GM23338 (cell line): ENCODE results near the gene TMEM44.

Experiments used
- CTCF ChIP-seq, 2 experiments: fragments of 200-600 bp in 1 of 2; sonication (generic) in 1 of 2; conservative IDR thresholded peaks; 2 replicates each; pipeline versions ENCODE4 v1.5.1 to v1.6.1; 2016 to 2017; ENCODE audit warnings: antibody characterized with exemption in 2 of 2, low read depth in 2 of 2, mild to moderate bottlenecking in 2 of 2, moderate library complexity in 1 of 2
- EZH2 ChIP-seq: fragments of 200-600 bp; sonication (generic); IDR thresholded peaks from one replicate; pipeline ENCODE4 v1.8.0; 2017; ENCODE audit warnings: antibody characterized with exemption, mild to moderate bottlenecking, low read depth; ENCODE audit not compliant: unreplicated experiment
- REST ChIP-seq: IDR thresholded peaks from one replicate; pipeline ENCODE4 v1.6.1; 2018; ENCODE audit warnings: antibody characterized with exemption; ENCODE audit not compliant: unreplicated experiment

- TF ChIP-seq CTCF (conservative IDR thresholded peaks at IDR 0.05; ENCODE audit: low read depth in 2 of 2) (no peak), REST (no peak), EZH2 (no peak)
Measured at GRCh38 chr3:194609601-194610000, 23.6 kb downstream of the TMEM44 start.
